Smooth muscle cell (in vitro differentiated cells): ENCODE measurements around the gene AFF4. TPM values are rescaled to one million over a fixed set of nuclear protein-coding genes. Genes with fewer than 3 reads are reported as not detected.

ENCODE experiments used
- DNase-seq: peaks from one replicate; lab custom pipeline; 2025; ENCODE audit not compliant: unreplicated experiment; lab: John Stamatoyannopoulos, UW
- H2AFZ ChIP-seq: fragments of 200-600 bp; sonication (generic); 2 replicates; pipeline ENCODE4 v1.6.0; 2016; ENCODE audit warnings: antibody characterized with exemption, low read depth, mild to moderate bottlenecking
- H3F3A ChIP-seq: fragments of 200-600 bp; sonication (generic); 2 replicates; pipeline ENCODE4 v1.6.0; 2017; ENCODE audit warnings: antibody characterized with exemption, low read depth
- H3K27ac ChIP-seq: fragments of 200-600 bp; sonication (generic); 2 replicates; pipeline ENCODE4 v1.5.1; 2016; ENCODE audit warnings: low read depth, mild to moderate bottlenecking
- H3K27me3 ChIP-seq: fragments of 200-600 bp; sonication (generic); 2 replicates; pipeline ENCODE4 v1.6.1; 2016; ENCODE audit warnings: low read depth, mild to moderate bottlenecking
- H3K36me3 ChIP-seq: fragments of 200-600 bp; sonication (generic); 2 replicates; pipeline ENCODE4 v1.5.1; 2016; ENCODE audit warnings: low read depth
- H3K4me1 ChIP-seq: fragments of 200-600 bp; sonication (generic); 2 replicates; pipeline ENCODE4 v1.5.1; 2016; ENCODE audit warnings: low read depth
- H3K4me2 ChIP-seq: fragments of 200-600 bp; sonication (generic); 2 replicates; pipeline ENCODE4 v1.6.0; 2016; ENCODE audit warnings: mild to moderate bottlenecking
- H3K4me3 ChIP-seq: fragments of 200-600 bp; sonication (generic); 2 replicates; pipeline ENCODE4 v1.5.1; 2016; ENCODE audit warnings: mild to moderate bottlenecking
- H3K79me2 ChIP-seq: fragments of 200-600 bp; sonication (generic); 2 replicates; pipeline ENCODE4 v1.6.0; 2016; ENCODE audit warnings: low read depth, mild to moderate bottlenecking
- H3K9ac ChIP-seq: fragments of 200-600 bp; sonication (generic); 2 replicates; pipeline ENCODE4 v1.6.0; 2016; ENCODE audit warnings: low read depth
- H3K9me3 ChIP-seq: fragments of 200-600 bp; sonication (generic); replicated peaks from 2 replicates; pipeline ENCODE4 v1.5.1; 2016; ENCODE audit warnings: low read depth
- H4K20me1 ChIP-seq: fragments of 200-600 bp; sonication (generic); 2 replicates; pipeline ENCODE4 v1.6.0; 2016; ENCODE audit warnings: low read depth
- CTCF ChIP-seq: fragments of 200-600 bp; sonication (generic); IDR thresholded peaks from 2 replicates; pipeline ENCODE4 v1.5.1; 2017; ENCODE audit warnings: borderline replicate concordance, mild to moderate bottlenecking, antibody characterized with exemption; ENCODE audit not compliant: insufficient read depth, poor library complexity, severe bottlenecking
- WGBS: methylation state at CpG from one replicate; pipeline ENCODE4 v1.1.7; 2016; ENCODE audit warnings: low lambda C conversion rate; 5-methylcytosine and 5-hydroxymethylcytosine counted together
- polyA plus RNA-seq: library from polyadenylated mRNA; unstranded; fragments of >200 nt; fragmentation: Nextera tagmentation; extraction: Ambion mirVana; gene quantifications from 2 replicates; pipeline ENCODE4 v1.2.1, GENCODE V29; 2016
- total RNA-seq: library from RNA; depleted of rRNA; stranded (reverse); fragments of >200 nt; gene quantifications from 2 replicates; pipeline ENCODE4 v1.2.3, GENCODE V29; 2014

The AFF4 gene
- total and polyA plus RNA-seq, 2 experiments from 2014 or later, result 27.8 to 137 TPM

DNA sequence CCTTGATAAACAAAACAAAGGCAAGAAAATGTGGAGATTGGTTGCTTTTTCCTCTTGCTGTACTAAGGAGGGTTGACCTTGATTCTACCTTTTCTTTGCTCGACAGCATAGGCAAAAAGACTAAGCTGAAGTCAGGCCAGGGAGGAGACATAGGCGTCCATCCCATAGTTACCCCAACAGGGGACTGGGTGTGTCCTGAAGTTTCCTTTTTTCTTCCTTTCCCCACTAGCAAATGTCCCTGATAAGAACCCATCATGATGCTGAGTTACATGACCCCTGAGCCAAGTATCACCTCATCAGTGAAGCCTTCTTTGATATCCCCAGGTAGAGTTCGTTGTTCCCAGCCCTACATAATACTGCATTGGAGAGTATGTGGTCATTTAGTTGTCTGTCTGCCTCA is 123.1 kb downstream of the AFF4 start:
- no peak for TF ChIP-seq CTCF
- peak overlapping the region; percentile 30 for H3K4me2 ChIP-seq
- 92% methylated on average over 3 of the region's 3 CpGs for WGBS

GRCh38 chr5:132839426-132840301 is 123.8 kb downstream of the AFF4 start:
- no peaks in the 10 kb centered on the region for H3K27me3 ChIP-seq
- peak overlapping the region; percentile 74 for H2AFZ ChIP-seq
- H4K20me1 ChIP-seq, result no peaks in the 10 kb centered on the region
- TF ChIP-seq CTCF, result no peak
- H3K4me1 ChIP-seq, result peaks cover 12% of the 10 kb centered on the region
- no peak overlapping the region for H3K4me3 ChIP-seq
- no peaks in the 10 kb centered on the region for H3K79me2 ChIP-seq
- H3K9ac ChIP-seq, result peak overlapping the region; percentile 16
- H3K36me3 ChIP-seq, result no peaks in the 10 kb centered on the region
- 52% methylated on average over 8 of the region's 8 CpGs for whole genome bisulfite sequencing
- DNase-seq, result no peak
- no peaks in the 10 kb centered on the region for H3F3A ChIP-seq
- peak overlapping the region; percentile 58 for H3K27ac ChIP-seq
- no peaks in the 10 kb centered on the region for H3K9me3 ChIP-seq
- H3K4me2 ChIP-seq, result peak overlapping the region; percentile 30

More for the DNA sequence above, 123.1 kb downstream of the AFF4 start:
- Histone ChIP-seq H3K9ac (peak overlapping the region; percentile 16), H3K4me3 (no peak overlapping the region), H3K79me2 (no peaks in the 10 kb centered on the region), H3K9me3 (no peaks in the 10 kb centered on the region), H3K36me3 (no peaks in the 10 kb centered on the region), H3K4me1 (peaks cover 12% of the 10 kb centered on the region), H3K27ac (peak overlapping the region; percentile 58), H3F3A (no peaks in the 10 kb centered on the region), H2AFZ (peak overlapping the region; percentile 74), H3K27me3 (no peaks in the 10 kb centered on the region), H4K20me1 (no peaks in the 10 kb centered on the region)
- DNase-seq, result no peak

DNA sequence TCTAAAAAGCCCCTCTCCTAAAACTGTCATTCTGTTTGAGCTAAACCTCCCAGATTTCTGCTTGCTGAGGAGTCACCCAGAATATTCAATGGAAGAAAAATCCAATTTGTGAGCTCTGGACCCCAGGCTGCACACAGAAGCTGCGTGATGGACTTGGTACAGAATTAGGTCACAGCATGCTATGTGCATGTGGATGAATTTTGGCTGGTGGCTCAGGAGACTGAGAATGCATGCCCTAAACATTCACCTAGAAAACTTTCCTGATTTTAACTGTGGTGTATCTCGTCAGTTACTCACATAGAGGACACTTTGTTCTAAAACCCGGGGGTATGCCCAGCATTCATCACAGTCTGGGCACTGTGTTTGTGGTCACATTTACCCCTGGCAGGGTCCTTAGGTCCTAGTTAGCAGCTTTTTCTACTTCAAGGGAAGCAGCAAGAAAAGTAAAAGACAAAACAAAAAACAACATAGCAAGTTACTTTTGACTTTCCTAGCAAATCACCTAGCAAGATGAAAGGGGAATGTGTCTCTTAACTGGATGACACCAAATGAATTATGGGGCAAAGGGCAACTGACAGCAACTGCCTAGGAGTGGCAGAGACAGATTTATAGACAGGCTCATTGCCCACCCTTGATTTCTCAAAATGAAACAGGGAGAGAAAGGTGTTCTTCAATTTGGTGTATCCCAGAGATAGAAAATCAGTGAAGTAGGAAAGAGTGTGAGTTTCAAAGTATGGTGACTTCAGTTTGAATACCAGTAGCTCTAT is 124.7 kb downstream of the AFF4 start:
- DNase-seq, result no peak
- H2AFZ ChIP-seq, result no peak overlapping the region

More for the DNA sequence above, 124.7 kb downstream of the AFF4 start:
- Histone ChIP-seq H3K9ac (no peak overlapping the region), H4K20me1 (no peaks in the 10 kb centered on the region), H3K4me3 (no peak overlapping the region), H3F3A (no peaks in the 10 kb centered on the region), H3K79me2 (no peaks in the 10 kb centered on the region), H3K27me3 (no peaks in the 10 kb centered on the region), H3K4me2 (no peak overlapping the region), H3K9me3 (no peaks in the 10 kb centered on the region), H3K36me3 (no peaks in the 10 kb centered on the region), H3K27ac (no peak overlapping the region), H3K4me1 (peaks cover 12% of the 10 kb centered on the region)
- 62% methylated on average over 3 of the region's 3 CpGs for WGBS
- TF ChIP-seq CTCF, result no peak
